Stimulated activated CD4-positive, alpha-beta T cell treated with anti-CD3 and anti-CD28 coated beads, Interleukin-1b, Interleukin-23, amount 100 ng/mL, for 48 hours (primary cell): ENCODE results near the gene GGA2.
"Not testable (repeated sequence)": the region's sequence is repeated elsewhere in the genome, so short reads cannot be mapped to it uniquely, and the experiment has no call there.

Experiments
- DNase-seq: peaks from one replicate; pipeline ENCODE4 v3.0.0-alpha.2; 2020

The GGA2 gene

DNA sequence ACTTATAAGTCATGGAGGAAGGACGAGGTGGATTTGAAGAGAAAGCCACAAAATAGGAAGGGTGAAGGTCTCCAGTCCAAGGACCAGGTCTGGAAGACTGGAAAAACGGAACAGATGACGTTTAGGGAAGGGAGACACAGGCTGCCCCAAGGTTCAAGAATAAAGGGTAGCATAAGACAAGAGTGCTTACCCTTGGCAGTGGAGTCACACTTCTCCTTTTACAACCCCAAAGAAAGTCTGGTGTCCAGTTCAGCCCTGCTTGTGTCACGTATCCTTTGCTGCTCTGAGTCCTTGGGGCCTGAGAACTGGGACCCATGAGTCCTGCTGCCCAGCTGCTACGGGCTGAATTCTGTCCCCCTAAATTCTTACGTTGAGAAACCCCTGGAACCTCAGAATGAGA lies 13.0 kb upstream of the GGA2 start:
- DNase-seq = no peak

DNA sequence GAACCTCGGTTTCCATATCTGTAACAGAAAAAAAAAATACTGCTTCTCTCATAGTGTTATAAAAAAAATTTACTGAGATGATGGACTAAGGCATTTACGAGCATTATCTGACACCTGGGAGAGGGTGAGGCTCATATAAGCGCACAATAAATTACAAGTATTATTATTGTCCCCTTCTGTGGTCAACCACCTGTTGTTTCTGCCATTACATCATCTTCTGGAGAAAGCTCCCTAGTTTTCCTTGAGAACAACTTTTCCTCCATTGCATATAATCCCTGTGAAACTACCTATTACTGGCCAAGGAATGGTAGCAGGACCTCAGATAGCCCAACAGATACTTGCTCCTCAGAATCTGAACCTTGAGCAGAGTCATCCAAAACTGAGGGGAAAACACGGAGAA lies 11.7 kb upstream of the GGA2 start:
- no peak for DNase-seq

DNA sequence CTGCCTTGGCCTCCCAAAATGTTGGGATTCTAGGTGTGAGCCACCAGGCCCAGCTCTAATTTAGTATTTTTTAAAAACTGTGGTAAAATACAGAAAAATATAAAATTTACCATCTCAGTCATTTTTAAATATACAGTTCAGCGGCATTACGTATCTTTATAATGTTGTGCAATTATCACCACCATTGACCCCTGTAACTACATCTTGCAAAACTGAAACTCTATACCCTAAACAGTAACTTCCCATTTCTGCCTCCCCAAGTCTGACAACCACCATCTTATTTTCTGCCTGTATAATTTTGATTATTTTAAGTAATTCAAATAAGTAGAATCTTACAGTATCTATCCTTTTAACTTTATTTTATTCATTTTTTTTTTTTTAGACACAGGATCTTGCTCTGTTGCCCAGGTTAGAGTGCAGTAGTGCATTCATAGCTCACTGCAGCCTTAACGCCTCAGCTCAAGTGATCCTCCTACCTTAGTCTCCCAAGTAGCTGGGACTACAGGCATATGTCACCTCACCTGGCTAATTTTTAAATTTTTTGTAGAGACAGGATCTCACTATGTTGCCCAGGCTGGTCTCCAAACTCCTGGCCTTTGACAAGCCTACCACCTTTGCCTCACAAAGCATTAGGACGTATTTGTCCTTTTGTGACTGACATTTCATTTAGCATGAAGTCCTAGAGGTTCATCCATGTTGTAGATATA lies 10.9 kb upstream of the GGA2 start:
- no peak for DNase-seq

DNA sequence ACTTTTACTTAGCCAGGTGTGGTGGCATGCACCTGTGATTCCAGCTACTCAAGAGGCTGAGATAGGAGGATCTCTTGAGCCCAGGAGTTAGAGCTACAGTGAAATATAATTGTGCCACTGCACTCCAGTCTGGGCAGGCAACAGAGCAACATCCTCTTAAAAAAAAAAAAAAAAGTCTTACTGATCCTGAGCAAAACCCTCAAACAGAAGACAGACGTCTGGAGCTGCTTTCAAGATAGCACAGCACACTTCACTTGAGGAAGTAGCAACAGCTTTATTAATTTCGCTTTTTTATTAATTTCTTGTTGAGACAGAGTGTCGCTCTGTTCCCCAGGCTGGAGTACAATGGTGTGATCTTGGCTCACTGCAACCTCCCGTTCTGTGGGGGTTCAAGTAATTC lies 10.2 kb upstream of the GGA2 start:
- no peak for DNase-seq

DNA sequence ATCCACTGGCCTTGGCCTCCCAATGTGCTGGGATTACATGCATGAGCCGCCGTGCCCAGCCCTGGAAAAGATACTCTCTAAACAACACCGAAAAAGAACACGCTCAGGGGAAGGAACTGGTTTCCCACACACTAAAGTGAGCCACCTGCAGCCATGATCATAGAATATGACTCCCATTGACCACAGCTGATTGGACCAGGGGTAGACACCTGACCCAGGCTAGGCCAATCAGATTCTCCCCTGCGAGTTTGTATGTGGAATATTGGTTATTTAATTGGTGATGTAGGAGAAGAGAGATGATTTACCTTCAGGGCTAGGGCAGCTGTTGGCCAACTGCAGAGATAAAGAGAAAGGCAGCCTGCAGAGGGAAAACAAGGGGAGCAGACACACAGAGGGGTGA lies 9.0 kb upstream of the GGA2 start:
- no peak for DNase-seq

DNA sequence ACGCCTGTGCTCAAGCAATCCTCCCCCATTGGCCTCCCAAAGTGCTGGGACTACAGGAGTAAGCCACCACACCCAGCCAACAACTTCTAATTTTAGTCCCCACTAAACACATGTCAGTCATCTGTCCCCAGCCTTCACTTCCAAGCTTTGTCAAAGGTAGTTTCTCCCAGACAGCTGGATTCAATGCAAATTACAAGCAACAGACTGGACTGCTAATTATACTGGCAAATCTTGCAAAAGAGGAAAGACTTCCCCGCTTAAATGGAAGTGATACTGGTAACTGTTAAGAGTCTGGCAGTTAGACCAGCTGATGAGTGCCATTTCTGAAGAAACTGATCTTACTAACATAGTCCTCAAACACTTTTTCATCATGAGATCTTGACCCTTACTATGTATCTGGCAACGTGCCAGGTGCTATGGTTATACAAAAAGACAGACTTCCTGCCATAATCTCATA lies 8.2 kb upstream of the GGA2 start:
- no peak for DNase-seq

DNA sequence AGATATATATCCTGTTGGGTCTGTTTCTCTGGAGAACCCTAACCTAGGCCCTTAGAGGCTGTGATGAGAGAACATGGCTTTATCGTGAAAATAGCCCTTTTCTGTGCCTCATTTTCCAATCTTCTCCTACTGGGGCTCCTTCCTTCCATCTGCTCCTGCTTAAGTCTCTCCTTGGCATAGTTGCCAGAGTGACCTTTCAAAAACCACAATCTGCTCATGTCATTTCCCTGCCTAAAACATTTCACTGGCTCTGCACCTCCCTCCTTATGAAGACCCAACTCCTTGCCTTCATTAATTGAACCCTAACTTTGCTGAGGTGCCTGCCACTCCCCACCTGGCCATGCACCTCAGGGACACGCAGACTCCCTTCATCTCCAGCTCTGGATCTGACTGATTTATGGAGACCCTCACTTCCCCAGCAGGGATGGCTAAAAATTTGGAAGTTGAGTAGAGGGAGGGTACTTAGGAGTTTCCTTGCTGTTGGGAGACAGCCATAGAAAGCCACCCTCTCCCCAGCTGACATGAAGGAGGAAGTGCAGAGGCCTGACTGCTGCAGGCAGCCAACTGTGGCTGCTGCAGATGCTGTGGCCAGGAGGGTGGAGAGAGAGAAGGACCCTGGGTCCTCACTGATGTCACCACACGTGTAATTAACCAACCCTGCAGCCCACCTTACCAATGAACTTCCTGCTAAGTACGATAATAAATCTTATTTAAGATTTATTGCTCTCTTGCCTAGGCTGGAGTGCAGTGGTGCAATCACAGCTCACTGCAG lies 6.3 kb upstream of the GGA2 start:
- no peak for DNase-seq

DNA sequence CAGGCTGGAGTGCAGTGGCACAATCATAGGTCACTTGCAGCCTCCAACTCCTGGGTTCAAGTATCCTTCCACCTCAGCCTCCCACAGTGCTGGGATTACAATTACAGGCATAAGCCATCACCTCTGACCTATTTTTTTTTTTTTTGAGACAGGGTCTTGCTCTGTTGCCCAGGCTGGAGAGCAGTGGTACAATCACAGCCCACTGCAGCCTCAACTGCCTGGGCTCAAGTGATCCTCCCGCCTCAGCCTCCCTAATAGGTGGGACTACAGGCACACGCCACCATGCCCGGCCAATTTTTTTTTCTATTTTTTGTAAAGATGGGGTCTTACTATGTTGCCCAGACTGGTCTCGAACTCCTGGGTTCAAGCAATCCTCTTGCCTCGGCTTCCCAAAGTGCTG lies 5.6 kb upstream of the GGA2 start:
- no peak for DNase-seq

DNA sequence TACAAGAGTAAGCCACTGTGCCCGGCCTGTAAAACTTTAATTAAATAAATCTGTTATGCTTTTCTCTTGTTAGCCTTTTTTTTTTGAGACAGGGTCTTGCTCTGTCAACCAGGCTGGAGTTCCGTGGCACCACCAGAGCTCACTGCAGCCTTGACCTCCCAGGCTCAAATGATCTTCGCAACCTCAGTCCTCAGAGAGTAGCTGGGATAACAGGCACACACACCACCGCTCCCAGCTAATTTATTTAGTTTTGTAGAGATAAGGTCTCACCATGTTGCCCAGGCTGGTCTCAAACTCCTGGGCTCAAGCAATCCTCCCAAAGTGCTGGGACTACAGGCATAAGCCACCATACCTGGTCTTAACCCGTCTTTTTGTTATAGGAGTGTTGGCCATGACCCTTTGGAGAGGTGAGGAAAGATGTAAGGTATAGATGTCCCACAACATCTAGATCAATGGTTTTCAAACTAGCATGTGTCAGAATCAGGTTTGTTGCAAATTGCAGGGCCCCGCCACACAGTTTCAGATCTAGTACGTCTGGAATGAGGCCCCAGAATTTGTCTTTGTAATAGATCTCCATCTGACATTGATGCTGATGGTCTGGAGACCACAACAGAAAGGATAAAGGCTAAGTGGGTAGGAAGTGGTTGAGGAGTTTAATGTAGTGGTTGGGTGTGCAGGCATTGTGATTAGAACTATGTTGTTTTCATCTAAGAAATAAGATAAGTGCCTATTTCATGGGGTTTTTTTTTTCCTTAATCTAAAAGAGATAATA lies 4.3 kb upstream of the GGA2 start:
- DNase-seq = peak; percentile 18

DNA sequence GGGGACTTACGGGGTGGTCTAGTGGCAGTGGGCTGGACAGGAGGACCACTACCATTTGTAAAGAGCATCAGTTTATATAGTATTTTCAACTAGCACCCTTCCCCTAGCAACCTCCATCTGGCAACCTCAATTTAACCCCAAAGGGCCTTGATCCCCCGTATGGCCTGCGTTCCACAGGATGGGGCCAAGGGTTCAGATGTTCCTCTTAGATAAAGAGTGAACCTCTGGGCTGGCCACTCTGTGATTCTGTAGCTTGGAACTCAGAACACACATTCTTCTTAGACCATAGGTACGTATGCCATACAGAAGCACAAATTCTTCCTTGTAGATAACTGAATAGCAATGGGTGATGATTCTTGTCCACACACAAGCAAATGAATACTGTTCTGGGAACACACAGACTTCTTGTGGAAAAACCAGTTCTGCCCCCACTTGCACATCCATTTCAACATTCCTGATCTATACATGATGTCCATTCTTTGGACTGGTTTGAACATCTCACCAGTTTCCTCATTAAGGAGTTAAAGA lies 1.9 kb upstream of the GGA2 start:
- DNase-seq = no peak

DNA sequence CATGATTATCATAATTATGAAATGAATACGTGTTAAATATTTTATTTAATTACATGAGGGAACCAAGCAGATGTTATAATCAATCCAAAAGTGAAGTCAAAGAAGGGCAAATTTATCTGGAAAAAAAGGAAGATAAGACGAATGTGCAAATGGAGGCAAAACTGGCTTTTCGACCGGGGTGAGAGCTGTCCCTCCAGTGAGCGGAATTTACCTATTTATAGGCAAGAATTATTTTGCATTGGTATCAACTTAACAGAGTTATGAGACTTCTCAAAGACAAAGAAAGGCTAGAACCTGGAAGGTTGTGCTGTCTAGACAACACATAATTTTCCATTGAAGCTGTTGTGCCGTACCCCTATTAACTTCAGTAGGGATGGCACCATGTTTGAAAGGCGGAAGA lies 1.4 kb upstream of the GGA2 start:
- DNase-seq = no peak

DNA sequence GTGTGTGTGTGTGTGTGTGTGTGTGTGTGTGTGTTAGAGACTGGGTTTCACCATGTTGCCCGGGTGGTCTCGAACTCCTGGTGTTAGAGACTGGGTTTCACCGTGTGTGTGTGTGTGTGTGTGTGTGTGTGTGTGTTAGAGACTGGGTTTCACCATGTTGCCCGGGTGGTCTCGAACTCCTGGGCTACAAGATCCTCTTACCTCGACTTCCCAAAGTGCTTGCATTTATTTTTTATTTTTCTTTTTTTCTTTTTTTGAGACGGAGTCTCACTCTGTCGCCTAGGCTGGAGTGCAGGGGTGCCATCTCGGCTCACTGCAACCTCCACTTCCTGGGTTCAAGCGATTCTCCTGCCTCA lies 599 bp upstream of the GGA2 start:
- DNase-seq = not testable (repeated sequence)

DNA sequence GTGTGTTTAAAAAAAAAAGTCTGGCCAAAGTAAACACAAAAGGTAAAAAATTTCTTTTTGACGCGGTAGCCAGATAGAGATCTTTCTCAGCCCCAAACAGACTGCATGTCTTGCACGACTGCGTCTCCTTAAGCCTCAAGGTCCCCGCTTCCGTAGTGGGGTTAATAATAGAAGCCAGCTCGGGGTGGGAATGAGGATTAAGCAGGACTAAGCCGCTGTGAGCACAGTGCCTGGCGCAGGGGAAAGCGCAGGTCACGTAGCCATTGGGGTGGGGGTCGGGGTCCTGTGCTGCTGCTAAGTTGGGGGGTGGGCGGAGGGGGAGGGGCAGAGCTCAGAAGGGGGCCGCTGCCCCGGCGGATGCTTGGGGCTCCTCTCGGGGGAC lies 521 bp downstream of the GGA2 start:
- no peak for DNase-seq

DNA sequence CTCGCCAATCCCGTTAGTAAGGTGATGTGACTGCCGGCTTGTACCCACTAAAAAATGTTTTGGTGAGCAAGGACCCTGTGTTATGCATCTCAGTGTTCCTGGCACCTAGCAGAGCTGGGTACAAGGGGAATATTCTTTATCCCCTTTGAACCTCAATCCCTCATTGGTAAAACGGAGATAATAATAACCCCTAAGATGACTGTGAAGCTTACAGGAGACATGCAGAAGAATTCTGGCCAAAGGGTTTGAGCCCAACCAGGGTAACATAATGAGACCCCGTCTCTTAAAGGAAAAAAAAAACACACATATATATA lies 896 bp downstream of the GGA2 start:
- no peak for DNase-seq

DNA sequence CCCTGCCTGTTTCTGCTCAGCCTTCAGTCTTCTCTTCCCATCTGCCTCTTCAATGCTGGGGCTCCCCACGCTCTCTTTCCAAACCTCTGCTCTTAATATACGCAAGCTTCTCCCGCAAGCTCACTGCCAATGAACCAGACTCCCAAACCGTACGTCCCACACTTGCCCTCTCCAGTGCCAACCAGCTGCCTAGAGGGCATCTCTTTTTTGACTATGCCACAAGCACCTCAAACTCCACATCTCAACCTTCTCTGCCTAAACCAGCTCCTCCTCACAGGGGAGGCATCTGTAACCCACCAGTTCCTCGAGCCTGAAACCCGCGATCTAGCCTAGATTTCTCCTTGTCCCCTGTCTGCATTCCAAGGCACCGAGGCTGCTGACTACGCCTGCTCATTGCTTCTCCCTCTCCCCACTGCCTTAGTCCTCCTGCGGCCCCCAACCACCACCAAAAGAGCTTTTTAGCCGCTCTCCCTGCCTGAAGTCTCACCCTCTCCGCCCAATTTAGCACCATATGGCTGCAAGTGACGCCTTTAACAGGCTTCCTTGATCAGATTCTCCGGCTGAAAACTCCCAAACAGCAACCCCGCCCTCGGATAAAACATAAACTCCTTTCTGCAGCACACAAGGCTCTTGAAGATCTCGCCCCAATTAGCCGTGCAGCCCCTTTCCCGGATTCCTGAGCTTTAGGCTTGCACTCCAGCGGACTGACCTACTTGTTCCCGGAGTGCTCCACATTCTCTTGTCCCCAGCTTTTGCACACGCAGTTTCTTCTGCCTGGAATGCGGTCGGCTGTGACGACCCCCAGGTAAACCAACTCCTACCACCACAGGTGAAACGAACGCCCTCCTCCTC lies 1.5 kb downstream of the GGA2 start:
- no peak for DNase-seq

DNA sequence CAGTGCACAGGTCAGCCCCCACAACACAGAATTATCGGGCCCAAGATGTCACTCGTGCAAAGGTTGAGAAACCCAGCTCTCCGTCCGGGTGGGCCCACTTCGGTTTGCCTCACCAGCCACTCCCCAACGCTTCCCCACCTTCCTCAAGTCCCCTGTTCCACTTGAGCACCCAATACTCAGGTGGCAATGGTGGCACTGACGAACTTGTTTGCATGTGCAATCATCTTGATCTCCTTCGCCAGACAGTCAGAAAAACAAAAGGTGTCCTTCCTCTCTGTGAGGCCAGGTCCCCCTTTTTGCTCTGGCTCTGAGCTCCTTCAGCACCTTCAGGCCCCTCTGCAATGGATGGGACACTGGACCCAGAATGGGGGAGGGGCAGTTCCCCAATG lies 3.7 kb downstream of the GGA2 start:
- no peak for DNase-seq

DNA sequence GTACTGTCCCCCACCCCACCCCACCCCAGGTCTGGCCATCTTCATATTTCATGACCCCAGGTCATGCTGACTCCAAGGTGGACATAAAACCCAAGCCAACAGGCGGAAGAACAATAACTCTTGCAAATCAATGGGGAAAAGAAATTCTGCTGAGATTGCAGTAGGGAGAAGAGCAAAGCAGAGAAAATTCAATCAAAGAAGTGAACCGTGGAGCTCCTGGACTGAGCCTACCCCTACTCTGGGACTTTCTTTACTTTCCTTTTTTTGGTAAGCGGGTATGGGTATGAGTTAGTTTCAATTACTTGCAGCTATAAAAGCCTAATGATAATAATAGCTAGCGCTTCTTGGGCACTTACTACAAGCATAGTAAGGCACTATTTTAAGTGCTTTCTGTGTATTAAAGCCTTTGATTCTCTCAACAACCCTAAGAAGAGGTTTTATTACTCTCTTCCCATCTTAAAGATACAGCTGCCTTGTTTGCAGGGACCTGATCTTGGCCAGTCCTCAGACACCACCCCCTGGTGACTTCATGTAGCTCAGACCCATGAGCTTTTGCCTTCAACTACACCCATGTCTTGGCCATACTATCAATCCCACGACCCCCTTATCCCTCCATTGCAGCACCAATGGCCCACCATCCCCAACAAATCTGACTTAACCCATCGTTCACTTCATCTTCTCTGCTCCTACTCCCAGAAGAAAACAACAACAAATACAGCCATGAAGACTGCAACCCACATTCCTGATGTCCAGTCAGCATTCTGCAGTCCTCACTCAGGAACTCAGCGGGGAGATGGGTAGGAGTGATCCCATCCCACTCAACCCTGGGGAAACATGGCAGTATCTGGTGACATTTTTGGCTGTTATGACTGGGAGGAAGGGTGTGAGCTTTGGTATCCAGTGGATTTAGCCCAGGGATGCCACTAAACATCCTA lies 4.4 kb downstream of the GGA2 start:
- no peak for DNase-seq

DNA sequence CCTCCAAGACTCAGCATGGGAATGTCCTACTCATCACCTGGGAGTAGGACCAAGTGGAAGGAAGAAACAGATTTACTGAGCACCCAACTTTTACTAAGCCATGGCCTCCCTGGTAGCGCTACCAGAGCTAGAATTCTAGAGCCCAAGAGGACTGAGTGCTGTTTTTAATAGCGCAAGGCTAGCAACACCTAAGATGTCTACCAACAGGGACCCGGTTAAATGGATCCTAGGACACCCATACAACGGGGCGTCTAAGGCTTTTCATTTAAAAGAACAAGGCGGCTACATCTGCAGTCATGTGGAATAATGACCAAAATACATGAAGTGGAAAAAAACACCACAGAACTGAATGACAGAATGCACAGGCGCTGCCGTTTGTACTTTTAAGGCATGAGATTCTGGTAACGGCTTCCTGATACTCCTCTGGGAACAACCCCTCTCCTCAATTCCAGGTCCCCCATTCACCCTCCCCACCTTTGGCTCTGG lies 5.1 kb downstream of the GGA2 start:
- DNase-seq = no peak

DNA sequence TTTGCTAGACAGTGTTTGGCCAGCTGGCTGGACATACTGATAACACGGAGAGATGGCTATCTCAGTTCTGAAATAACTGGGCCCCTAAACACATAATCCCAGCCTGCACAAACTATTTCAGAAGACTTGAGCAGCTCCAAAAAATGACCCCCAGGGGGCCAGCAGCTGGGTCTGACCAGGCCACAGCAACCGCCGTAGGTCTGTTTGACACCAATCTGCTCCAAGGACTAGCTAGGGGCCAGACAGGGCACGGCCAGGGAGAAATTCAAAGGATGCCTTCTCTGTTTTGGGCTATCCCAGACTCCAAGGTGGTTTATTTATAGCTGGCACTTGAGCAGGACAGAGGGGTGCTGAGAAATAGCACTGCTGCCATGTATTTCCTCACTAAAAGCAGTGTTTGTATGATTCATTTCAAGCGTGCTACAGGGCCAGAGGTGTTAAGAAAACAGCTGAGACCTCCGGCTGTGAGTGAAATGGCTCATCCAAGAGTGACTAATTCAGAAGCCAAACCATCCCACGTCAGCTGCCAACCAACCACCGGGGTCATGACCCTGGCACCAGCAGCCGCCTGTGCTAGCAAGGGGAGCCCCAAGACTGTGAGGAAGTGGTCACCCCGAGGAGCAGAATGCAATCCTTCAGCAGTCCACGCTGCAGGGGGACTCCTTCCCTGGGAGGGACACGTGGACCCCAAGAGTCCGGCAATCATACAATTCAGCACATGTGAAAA lies 5.7 kb downstream of the GGA2 start:
- DNase-seq = peak; percentile 91

DNA sequence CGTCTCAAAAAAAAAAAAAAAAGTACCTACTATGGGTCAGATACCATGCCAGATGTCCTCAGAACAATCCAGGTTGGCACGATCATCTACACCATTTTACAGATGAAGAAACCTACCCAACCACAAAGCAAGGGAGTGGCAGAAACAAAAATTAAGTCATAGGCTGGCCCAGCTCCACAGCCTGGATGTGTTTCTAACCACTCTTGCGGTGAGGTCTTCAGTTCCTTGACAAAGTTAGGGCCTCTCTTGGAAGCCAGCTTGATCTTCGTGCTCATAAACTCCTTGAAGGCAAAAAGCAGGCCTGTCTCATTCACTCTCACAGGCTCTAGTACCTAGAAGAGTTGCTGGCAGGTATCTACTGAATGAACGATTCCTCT lies 6.2 kb downstream of the GGA2 start:
- no peak for DNase-seq

DNA sequence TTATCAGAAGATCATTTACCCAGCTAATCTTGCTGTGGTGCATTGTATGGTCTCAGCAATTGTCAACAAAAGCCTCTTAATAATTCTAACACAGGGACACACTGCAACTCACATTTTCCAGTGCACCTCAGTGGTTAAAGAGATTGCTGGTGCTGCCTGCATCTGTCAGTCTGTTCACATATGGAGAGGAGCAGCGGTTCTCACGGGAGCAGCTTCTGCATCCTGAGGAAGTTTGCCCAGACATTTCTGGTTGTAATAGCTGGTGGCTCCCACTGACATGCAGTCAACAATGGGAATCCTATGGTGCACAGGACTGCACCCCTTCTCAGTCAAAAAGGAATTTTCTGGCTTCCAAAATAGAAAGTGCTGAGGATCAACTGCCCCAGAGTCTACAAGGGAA lies 7.8 kb downstream of the GGA2 start:
- no peak for DNase-seq
